ENCODE data around the gene HRH3.

The HRH3 gene

DNA sequence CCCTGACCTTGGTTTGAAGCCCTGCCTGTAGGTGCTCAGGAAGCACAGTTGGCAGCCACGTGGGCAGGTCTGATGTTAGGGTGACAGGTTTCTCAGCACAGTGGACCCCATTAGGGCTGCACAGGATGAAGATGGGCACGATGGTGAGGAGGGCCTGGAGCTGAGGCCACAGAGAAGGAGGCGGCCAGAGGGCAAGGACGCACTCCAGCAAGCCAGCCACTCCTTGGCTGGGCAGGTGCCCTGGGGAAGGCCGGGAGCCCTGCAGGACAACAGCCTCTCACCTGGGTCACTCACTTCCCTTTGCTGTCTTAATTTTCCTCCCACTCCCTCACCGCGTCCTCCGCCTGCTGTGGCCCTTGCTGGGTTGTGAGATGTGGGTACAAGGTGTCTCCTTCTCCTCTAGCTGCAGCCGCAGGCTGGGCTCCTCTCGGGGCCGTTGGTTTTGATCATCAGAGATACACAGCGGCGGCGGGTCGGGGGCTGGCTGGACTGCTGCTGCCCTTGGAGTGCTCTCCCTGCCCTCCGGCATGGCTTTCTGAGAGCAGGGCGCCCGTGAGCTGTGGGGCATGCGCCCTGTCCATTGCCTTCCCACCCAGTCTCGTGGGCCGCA is 23.9 kb upstream of the HRH3 start:
- no peak for DNase-seq (ENCODE audit: low read depth)

DNA sequence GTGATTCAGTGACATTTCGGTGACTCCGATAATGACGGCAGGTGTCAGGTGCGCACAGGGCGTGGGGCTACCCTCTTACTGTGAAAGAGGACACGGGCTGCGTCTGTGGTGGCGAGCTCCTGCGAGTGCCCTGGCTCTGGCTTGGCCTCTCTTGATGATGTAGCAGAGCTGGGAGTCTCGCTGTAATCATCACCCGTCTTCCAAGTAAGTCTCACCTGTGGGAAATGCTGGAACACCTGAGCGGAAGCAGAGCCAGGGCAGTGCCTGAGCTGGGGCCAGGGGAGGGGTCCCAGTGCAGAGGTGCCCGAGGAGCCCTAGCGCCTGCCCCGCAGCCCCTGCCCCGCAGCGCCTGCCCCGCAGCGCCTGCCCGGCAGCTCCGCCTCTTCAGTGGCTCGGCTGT is 23.0 kb upstream of the HRH3 start:
- no peak for DNase-seq (ENCODE audit: low read depth)

DNA sequence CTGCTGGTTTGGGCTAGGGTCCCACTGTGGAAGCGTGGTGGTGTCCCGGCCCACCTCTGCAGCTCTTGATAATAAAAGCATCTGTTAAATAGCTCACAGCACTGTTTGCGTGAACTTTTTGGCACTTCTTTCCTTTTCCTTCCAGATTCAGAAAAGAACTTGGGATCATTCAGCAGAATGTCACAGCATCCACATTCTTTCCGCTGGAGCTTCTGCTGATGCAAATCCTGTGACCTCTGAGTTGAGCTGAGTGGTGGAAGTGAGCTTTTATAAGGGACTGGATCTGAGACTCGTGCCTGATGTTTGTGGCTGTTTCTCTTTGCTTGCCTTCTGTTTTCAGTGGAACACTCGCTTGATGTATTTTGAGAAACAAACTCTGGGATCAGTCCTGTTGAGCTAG is 22.1 kb upstream of the HRH3 start:
- DNase-seq (ENCODE audit: low read depth): no peak

DNA sequence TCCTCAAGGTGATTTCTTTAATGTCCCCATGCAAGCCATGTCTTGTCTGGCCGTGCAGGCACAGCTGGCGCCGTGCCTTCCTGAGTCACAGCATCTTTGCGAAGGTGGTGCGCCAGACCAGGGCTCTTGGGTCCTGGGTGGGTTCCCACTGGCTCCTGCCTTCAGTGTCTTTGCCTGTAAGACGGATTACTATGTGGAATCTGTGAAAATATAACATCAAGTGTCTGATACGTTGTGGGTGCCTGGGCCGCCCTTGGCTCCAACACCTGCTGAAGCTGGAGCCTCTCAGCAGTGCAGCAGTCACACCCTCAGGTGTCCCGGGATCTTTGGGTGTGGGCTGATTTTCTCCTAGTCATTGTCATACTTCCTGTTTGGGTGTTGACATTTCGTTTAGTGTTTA is 21.4 kb upstream of the HRH3 start:
- DNase-seq (ENCODE audit: low read depth): no peak

DNA sequence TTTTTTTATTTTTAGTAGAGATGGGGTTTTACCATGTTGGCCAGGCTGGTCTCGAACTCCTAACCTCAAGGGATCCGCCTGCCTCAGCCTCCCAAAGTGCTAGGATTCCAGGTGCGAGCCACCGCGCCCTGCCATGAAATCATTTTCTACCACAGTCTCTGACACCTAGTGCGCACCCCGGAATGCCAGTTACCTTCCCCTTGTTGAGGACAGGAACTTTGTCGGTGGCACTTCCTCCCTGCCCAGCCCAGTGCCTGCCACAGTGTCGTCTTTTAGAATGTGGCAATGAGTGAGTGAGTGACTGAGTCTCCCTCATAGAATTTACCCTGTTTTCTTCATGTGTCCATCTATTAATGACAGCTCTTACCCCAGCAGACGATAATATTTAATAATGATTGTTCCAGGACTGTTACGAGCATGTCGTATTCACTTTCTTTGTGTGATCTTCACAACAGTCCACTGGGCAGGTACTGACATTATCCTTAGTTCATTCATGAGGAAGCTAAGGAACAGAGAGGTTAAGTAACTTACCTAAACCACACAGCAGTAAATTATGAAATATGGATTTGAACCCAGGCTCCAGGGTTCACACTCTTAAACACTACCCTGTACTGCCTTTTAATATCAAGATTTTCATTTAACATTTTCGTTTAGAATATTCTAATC is 20.1 kb upstream of the HRH3 start:
- no peak for DNase-seq (ENCODE audit: low read depth)

DNA sequence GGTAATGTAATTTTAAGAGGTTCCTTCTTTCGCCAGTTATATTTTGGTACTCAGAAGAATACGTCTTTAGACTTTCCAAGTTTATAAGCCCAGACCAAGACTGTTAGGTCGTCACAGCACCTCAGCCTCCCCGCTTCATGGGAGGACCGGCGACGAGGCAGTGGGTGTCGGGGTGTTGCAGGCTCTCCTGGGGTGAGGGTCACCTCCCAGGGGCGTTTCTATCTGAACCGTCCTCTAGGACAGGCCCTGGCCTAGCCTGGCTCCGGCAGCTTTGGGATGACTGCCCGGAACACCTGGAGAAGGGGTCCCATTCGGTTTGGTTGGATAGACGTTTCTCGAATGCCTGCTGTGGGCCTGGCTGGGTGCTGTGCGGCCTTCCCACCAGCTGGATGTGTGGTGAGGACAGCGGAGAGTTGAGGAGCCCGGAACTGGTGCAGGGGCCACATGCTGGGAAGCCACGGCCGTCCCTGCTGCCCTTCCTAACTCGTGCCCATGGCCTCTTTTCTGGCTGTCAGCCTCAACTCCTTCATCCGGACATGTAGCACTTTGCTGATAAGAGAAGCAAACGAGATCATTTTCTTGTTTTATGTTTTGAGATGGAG is 19.3 kb upstream of the HRH3 start:
- DNase-seq (ENCODE audit: low read depth): no peak

DNA sequence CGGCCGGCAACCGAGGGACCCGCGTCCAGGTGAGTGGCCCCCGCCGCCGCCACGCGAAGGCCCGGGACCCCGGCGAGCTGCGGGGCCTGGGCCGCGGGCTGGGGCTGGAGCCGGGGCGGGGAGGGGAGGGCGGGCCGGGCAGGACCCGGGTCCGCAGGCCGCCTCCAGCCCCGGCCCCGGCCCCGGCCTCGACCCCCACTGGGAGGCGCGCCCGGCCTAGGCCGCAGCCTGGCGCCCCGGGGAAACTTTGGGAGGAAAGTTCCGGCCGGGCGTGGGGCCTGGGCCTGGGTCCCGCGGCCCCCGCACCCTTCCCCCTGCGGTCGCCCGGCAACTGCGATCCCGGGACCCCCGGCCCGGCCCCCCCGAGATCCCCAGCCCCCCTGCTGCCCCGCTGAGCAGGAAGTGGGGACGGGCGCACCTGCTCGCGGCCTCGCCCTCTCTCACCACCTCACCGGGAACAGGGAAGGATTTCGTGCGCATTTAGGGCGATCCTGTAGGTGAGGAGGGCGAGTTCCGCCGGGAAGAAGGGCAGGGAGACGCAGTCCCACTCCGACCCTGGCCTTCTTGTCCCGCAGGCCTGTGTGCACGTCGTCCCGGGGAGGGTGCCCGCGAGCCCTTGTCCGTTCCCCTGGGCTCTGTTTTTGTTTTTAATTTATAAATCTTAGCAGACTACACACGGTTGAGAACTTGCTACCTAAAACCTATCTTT is 18.6 kb upstream of the HRH3 start:
- no peak for DNase-seq (ENCODE audit: low read depth)

DNA sequence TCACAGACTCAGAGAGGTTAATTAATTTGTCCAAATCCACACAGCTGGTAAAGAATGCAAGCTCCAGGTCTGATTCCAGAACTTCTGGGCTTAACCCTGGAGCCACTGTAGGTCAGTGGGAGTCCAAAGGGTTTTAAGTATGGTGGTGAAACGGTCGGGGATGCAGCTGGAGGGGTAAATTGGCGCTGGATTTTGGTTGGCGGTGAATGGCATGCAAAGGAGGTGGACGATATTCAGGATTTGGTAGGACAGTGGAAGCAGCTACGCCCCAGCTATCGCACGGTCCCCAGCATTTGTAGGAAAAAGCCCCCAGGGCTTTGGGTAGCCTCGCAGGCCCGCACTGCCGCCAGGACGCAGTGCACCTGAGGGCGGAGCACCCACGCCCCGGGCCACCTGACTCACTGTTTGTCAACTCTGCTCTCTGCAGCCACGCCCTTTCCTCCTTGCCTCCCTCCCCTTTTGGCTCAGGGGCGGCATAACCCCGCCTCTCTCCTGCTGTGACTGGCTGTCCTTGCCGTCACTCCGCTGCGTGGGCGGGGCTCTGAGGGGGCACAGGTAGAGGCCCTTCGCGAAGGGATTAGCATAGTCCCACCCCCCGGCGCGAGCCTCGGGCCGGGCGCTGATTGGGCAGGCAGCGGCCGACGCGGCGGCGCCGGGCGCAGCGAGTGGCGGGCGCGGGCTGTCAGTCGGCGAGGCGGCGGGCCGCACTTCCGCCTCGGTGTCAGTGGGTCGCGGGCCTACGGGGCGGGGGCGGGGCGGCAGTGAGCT is 17.9 kb upstream of the HRH3 start, which contains the start of gene OSBPL2:
OSBPL2 (plus strand) TSS at position 721 of the 768 bp plus-strand sequence. CDS start 17,664 bp downstream, outside the sequence.
- DNase-seq (ENCODE audit: low read depth): peak; percentile 94

DNA sequence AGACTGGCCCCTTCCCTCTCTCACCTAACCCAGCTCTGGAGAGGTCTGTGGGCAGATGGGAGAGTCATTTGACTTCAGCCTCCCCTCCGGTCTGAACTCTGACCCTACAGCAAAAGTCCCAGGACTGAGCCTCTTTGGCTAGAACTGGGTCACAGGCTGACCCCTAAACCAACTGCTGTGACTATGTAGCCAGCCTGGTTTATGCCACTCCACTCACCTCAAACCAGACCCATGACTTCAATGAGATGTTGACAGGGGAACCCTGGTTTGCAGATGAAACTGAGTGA is 17.4 kb upstream of the HRH3 start:
- no peak for DNase-seq (ENCODE audit: low read depth)

DNA sequence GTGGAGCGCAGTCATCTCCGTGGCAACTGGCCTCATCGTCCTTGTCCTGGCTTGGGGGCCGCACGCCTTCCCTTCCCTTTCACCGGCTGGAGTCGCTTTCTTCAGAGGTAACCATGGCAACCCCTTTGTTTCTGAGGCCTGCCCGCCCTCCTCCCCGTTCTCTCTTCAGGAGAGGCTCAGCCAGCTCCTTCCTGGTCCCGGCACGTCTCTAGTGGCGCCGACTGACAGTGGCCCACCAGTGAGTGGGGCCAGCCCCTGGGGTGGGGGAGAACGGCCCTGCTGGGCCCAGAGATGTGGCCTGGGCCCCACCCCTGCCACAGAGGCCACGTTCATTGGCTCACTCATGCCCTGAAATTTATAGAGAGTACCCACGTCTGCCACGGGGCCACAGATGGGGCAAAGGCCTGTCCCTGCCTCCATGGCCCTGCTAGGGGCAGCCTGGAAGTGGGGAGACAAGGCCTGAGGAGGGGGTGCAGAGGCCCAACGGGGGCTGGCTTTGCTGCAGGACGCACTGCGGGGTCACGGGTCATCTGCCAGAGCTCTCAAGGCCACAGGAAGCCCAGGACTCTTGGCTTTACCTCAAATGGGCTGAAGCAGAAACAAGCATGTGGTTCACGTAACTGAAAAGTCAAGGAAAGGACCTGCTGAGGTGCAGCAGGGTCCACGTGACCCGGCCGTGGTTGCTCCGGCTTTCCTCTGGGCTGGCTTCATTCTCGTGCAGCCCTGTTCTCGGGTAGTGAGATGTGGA is 16.9 kb upstream of the HRH3 start:
- DNase-seq (ENCODE audit: low read depth): no peak

DNA sequence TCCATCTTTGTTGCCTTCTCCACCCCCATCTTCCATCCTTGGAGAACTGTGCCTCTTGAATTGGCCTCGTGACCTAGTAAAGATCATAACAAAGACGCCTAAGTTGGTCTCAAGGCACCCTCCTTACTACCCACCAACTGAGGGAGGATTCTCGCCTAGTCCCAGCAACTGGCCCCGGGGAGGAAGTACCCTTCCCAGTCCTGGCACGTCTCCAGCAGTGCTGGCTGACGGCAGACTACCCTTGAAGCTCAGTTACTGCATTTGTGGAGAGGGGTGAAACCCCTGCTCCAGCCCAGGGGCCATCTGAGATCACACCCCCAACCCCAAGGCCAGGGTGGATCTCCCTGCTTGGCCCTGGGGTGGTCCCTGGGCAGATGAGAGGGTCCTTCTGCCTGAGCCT is 16.1 kb upstream of the HRH3 start:
- DNase-seq (ENCODE audit: low read depth): no peak

DNA sequence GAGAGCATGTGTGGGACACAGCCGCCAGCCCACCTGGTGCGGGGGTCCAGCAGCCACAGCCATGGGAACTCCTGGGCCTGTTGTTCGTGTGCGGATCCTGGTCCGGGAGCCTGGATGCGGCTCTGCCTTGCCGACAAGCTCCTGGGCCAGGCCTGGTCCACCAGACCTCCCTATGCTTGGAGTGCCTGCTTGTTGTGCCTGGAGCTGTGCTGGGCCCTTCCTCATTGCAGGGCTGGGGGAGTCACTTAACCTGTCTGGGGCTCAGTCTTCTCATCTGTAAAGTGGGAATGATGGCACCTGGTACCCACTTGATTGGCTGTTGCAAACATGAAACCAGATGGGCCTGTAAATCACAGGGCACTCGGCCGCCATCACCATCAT is 15.7 kb upstream of the HRH3 start:
- DNase-seq (ENCODE audit: low read depth): no peak

DNA sequence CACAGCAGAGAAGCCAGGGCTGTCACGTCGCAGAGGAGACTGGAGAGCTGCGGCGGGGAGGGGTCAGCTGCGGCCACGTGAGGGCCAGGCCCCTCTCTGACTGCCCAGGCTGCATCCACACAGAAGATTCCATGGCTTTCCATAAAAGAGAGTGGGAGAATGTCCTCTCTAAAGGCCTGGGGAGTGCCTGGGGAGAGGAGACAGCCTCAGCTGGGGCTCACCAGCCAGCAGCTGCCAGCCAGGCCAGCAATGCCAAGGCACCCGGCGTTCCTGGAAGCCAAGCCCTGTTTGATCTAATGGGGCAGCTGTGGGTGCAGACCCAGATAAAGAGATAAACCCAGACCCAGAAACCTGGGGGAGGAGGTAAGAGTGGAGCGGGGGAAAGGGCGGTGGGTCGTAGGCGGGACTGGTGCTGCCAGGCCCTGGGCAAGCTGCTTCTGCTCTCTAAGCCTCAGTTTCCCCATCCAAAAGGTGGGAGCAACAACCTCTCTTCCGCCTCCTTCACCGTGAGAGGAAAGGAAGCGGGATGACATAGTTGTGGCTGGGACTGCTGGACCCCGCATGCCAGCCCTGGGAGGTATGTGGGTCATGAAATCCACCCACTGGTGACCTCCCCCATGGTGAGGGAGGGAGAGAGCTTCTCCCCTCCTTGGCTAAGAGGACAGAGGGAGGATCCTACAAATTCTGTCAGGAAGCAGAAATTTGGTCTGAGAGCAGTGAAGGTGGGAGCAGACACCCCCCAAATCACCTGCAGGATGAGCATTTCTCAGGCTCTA is 15.1 kb upstream of the HRH3 start:
- no peak for DNase-seq (ENCODE audit: low read depth)

DNA sequence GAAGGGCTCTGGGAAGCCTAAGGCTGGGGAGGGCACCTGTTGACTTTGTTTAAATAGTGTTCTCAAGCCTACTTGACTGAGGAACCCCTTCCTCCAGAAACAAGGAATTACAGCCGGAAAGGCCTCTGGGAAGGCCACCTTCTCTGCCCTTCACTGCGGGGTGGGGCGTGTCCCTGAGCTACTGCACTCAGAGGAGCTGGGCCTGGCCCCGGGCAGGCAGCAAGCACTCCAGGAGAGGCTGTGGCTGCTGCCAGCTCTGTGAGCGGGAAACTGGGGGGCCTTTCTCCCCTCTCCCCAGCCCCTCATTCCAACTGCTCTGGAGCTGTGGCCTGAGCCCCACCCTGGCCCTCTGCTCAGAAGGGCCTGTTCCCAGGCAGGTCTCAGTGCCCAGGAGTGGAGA is 14.3 kb upstream of the HRH3 start:
- DNase-seq (ENCODE audit: low read depth): no peak

DNA sequence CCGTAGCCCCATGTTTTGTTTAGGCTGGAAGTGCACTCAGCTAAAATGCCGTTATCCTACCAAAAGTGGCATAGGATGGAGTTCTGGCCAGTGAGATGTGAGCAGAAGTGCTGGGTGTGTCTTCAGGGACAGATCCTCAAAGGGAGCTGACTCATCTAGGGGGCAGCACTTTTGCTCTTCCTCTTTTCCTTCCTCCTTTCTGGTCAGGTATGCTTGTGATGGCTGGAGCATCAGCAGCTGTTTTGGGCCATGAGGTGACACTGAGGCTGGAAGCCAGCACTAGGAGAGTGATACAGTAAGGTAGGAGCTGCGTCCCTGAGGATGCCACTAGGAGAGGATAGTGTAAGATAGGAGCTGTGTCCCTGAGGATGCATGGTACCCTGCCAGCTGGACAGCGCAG is 13.6 kb upstream of the HRH3 start:
- DNase-seq (ENCODE audit: low read depth): no peak

DNA sequence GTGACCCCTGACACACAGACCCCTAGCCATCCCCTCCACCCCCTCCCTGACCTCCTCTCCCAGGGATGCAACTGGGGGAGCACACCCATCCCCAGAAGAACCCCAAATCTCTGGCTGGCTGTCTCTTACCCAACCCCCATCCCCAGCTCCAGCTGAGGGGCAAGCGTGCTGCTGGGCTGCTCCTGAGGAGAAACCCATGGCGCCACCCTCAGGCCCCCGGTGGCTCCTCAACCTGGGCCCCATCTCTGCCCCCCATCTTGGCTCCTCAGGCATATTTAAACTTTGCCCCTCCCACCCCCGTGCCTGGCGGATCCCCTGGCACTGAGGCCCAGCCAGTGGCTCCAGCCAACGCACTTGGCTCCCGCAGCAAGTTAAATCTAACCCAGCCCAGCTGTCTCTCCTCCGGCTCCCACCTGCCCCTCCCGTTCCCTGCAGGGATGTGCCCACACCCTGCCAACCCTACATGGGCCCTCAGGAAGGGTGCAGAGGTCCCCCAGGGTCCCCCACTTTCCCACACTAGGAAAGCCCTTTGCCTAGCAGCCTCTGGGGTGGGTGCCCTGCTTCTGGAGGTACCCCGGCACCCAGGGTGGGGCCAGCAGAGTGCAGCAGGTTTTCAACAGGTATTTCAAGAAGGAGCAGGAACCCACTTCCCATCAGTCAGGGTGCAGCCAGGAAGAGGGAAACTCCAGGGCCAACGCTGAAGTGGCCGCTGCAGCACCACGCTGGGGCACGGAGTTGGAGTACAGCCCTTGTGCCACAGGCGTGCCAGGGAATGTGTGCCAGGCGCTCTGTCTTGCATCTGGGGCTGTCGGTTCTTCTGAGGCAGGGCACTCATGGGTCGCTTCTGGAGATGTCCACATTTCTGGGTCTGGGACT is 12.9 kb upstream of the HRH3 start:
- no peak for DNase-seq (ENCODE audit: low read depth)

DNA sequence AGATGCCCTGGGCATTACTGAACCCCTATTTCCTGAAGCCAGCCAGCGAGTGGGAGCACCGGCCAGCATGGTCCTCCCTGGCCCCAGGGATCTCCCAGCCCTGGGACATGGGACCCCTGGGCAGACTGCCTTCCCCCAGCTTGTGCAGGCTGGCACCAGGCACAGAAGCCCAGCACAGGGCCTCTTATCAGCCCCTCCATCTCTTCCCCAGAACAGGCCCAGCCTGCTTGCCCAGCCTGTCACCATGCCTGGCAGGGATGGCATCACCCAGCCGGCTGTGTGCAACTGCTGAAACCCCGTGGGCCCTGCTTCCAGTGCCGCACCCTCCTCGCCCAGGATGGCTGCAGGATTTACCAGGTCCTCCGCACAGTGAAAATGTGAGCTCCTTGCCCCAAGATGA is 12.1 kb upstream of the HRH3 start:
- no peak for DNase-seq (ENCODE audit: low read depth)

DNA sequence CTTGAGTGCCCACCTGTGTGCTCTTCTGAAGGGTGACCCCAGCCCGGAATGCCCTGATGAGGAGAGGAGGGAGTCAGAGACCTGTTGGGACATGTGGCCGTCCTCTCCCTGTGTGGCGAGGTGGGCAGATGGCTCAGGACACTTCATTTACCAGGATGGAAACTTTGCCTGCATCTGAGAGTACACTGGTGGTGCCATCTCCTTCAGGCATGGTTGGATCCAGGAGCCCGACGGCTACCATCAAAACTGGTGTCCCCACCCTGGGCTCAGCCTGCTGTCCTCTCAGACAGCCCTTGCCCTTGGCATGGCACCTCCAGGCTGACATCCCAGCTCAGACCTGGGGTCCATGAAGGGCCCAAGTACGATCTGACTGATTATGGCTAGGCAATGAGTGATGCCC is 11.2 kb upstream of the HRH3 start:
- DNase-seq (ENCODE audit: low read depth): no peak

DNA sequence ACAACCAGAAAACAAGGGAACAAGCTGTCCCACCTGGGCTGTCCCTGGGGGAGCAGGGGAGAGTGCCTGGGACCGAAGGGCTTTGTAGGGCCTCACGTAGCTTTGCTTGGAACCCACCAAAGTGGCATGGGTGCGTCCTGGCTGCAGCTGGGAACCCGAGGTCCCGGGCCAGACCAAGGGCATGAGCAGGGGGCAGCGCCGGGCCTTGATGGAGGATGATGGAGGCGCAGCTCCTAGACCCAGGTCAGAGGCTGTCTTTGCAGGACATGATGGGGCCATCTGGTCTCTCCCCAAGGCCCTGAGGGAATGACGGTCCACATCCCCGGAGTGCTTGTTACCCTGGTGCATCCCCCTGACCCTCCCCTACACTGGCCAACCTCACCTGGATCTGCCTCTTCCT is 10.6 kb upstream of the HRH3 start:
- DNase-seq (ENCODE audit: low read depth): no peak

DNA sequence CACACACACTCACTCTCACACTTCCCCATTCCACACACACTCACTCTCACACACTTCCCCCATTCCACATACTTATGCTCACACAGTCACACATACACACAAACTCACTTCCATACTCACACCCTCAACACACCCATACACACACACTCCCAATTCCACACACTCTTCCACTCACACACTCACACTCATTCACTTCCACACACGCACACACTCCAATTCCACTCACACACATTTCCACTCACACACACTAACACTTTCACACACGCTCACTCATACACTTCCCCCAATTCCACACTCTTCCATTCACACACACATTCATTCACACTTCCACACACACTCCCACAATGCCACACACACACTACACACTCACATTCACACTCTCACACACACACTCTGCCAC is 10.2 kb upstream of the HRH3 start:
- no peak for DNase-seq (ENCODE audit: low read depth)
